Right forelimb (tissue), 1 donor: Measurements from ENCODE around the gene ADGRF1.
"Not testable (repeated sequence)": the region's sequence is repeated elsewhere in the genome, so short reads cannot be mapped to it uniquely, and the experiment has no call there.

Experiments used
- DNase-seq: peaks from one replicate; pipeline ENCODE4 v3.0.0-alpha.2; 2018

Gene ADGRF1

DNA sequence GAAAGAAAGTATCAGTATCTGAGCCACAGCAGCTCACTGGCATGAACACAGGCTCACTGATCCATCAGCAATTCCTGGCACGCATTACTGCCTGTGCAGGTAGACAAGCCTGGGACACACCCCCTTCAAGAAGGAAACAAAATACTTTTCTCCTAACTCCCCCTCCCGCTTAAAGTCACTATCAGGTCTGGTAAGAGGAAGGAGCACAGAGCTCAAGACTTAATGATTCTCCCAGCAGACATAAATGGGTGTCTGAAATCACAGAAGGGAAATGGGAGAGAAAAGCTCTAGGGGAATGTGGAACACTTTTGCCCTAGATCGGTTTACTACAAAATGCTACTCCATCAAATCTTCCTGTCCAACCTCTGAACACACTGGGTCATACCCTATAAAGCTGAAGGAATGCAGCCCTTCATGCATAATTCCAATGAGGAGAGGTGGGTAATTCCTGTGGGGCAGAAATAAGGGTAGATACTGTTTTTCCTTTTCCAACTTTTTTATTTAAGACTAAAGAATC, at the start of gene ADGRF1:
TSS of gene ADGRF1 (minus strand) at position 58 of the 517 bp plus-strand sequence. CDS start 13,271 bp downstream, outside the sequence.
- DNase-seq, result no peak

DNA sequence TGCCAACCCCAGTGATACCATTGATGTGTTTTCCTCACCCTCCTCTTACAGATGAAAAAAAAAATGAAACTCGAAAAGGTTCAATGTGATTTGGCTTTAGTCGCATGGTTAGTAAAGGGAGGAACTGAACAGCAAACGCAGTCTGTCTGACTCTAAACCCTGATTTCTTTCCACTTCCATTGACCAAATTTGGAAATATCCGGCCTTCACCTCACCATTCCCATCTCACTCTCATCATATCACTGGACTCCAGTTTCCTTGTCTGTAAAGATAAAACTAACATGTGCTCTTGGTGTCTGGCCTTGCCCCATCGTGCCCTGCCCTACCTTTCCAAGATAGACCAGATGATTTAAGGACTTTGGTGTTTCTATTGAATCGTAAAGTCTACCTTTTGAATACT, 48.7 kb upstream of the ADGRF1 start:
- no peak for DNase-seq

DNA sequence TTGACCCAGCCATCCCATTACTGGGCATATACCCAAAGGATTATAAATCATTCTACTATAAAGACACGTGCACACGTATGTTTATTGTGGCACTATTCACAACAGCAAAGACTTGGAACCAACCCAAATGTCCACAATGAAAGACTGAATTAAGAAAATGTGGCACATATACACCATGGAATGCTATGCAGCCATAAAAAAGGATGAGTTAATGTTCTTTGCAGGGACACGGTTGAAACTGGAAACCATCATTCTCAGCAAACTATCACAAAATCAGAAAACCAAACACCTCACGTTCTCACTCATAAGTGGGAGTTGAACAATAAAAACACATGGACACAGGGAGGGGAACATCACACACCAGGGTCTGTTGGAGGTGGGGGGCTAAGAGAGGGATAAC, 47.3 kb upstream of the ADGRF1 start:
- DNase-seq, result not testable (repeated sequence)

DNA sequence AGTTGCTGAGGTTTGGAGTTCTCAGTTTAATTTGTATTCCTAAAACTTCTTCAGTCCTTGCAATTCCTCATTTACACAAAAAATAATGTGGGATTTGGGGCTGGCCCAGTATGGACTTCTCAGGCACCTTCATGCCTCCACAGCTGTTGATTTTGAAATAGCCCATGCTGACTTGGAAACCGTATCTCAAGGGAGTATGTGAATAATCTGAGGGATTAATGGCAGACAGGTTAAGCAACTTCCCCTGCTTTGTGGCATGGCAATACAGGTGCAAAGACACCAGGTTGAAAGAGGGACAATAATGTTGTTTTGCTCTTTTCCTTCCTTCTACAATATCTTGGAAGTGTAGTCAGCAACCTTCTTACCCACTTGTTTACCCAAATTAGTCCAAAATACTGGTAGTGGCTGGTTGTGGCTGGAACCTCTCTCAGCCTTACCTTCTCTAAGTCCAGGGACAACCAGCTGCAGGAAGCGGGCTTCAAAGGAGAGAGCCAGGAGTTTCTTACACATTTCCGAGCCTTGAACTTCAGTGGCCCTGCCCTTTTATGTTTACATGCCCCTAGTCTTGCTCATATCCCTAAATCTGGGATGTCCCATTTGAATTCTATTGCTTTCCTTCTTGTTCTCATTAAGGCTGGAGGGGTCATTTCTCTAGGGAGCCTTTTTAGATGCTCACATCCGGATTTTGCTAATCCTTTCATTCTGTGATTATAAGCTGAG, 44.1 kb upstream of the ADGRF1 start:
- DNase-seq, result no peak

DNA sequence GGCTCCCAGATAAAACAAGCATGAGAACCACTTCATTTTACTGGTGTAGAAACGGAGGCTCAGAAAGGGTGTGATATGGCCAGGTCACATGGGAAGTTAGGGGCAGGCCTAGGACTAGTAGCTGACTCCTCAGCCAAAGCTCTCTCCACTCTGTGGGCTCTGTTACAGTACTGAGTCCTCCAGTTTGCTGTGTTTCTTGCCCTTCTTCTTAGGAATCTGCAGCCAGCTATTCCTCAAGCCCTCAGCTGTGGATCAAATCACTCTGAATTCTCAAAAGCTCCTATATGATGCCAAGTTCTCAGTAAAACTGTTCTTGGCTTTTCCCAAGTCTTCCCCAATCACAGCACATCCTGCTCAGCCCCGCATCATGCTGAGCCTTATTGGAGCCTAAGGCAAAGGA, 42.5 kb upstream of the ADGRF1 start:
- no peak for DNase-seq

DNA sequence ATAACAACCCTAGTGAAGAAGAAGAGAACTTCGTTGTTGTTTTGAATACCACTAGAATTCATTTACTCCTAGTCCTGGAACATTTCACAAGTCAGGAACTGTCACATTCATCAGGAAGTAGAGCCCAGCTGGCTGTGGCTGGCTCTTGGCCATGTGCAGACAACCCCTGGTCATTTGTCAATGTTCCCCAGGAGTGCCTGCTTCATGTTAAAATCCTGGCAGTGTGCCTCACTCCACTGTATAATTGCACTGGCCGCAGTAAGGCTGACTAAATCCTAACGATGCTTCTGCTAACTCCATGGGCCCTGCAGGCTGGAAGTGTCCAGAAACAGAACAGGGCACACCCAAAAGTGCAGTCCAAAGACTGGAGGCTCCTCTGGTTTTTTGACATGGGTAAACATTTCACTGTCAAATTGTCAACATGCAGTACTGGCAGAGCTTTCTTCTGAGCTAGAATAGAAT, 41.5 kb upstream of the ADGRF1 start:
- DNase-seq, result peak; percentile 83

DNA sequence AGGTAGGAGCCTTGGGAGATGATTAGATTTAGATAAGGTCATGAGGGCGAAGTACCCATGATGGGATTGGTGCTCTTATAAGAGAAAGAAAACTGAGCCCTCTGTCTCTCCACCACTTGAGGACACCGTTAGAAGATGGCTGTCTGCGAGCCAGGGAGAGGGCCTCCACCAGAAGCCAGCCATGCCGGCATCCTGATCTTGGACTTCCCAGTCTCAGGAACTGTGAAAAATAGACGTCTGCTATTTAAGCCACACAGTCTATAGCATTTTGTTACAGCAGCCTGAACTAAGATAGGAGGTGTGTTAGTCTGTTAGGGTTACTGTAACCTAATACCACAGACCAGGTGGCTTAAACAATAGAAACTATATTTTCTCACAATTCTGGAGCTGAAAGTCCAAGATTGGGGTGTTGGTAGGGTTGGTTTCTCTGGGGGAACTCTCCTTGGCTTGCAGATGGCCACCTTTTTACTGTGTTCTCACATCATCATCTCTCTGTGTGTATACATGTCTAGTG, 38.0 kb upstream of the ADGRF1 start:
- DNase-seq, result no peak

DNA sequence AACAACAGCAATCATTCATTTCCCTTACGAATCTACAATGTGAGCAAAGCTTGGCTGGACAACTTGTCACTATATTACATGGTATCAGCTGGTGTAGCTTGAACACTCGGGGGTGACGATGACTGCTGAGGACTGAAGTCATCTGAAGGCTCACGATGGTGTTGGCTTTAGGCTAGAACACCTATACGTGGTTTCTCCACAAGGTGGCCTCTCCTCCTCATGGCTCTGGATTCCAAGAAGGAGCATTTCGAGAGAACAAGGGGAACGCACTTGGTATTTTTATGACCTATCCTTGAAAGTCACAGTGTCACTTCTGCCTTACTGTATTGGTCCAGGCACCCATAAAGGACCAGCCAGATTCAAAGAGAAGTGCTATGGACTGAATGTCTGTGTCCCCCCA, 37.5 kb upstream of the ADGRF1 start:
- no peak for DNase-seq

DNA sequence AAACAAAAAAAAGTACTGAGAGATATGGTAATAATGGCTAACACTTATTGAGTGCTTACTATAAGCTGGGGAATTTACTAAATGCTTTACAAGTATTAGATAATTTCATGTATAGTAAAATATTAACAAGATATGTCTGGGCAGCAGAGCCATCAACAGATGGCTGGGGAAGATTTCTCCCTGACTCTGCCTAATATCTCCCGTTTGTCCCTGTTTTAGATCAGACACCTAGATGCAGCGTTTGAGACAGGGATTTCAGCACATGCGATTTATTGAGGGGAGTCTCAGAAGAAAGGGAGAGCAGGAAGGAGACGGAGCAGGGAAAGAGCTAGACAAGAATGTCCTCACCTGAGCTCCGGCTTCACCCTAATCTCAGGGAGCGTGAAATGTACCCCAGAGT, 36.9 kb upstream of the ADGRF1 start:
- no peak for DNase-seq

DNA sequence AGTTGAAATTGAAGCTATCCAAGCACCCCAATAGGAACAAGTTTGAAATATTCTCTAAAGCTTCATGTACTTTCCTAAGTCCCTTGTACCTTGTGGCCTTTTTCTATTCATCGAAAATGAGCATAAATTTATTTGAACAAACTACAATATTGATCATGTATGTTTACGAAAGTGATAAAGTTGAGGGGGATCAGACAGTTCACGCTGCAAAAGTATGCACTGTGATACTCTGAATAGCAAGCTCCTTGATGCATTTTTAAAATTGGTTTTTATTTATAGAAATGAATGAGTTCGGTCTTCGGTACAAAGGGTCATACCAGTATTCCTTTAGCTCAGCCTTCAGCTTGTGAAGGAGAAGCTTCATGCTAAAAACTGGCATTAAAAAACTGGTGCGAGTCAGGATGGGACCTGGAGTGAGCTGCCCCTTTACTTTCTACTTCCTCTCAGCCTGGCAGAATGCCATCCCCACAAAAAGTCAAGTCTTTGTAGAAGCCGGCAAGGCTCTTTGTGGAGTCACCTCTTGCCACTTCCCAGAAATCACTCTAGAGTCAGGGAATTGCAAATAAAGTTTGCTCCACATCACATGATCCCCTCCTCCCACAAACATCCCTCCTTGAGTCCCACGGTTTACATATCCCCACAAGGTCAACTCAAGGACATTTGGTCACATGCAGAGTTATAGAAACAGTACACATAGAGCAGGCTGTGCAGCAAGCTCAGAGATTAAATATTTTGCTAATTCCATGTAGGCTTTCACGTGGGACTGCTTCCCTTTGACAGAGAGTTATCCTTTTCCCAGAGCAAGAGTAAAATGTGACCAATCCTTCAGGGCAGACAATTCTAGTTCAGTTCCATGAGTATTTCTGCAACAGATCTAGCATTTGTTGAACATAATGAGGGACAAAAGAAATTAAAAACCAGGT, 34.6 kb upstream of the ADGRF1 start:
- DNase-seq, result no peak

DNA sequence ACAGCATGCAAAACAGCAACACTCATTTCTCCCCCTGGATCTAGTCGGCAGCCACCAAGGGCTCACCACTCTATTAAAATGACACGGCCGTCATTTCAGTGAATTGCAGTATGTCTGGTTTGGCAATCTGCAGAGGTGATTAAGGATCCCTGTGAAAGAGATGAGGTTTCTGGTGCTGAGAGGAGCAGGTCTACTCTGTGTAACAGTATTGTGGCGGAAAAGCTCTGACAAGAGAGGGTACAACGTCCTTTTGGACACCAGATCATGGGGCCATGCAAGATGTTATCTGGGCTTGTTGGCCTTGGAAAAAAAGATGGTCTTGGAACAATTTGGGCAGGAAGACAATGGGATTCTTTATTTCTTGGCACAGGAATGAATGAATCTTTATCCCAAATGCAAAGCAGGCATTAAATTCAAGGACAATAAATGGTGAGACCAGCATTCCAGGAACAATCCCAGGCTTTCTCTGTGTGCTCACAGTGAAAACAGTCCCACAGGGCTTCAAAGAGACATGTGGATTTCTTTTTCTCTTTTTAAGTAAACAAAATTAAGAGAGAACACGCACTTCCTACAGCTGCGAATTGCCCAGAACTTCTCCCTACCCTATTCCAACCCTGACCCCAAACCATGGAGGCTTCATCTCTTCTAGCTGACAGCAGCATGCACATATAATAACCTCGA, 33.7 kb upstream of the ADGRF1 start:
- no peak for DNase-seq

DNA sequence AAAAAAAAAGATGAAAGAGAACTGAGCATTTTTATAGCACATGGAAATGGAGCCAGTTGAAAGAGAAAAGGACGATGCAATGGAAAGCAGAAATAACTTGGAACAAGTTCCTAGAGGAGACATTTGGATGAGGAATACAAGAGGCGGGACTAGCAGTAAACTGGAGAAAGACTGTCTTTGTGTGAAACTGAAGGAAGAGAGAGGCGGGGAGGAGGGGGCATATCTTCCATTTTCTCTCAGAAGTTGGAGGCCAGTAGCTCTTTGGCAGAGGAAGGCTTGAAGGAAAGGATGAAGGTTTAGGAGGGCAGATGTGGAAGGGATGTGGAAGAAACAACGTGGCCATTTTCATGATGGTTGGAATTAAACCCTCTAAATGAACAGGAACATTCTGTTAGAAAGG, 33.0 kb upstream of the ADGRF1 start:
- no peak for DNase-seq

DNA sequence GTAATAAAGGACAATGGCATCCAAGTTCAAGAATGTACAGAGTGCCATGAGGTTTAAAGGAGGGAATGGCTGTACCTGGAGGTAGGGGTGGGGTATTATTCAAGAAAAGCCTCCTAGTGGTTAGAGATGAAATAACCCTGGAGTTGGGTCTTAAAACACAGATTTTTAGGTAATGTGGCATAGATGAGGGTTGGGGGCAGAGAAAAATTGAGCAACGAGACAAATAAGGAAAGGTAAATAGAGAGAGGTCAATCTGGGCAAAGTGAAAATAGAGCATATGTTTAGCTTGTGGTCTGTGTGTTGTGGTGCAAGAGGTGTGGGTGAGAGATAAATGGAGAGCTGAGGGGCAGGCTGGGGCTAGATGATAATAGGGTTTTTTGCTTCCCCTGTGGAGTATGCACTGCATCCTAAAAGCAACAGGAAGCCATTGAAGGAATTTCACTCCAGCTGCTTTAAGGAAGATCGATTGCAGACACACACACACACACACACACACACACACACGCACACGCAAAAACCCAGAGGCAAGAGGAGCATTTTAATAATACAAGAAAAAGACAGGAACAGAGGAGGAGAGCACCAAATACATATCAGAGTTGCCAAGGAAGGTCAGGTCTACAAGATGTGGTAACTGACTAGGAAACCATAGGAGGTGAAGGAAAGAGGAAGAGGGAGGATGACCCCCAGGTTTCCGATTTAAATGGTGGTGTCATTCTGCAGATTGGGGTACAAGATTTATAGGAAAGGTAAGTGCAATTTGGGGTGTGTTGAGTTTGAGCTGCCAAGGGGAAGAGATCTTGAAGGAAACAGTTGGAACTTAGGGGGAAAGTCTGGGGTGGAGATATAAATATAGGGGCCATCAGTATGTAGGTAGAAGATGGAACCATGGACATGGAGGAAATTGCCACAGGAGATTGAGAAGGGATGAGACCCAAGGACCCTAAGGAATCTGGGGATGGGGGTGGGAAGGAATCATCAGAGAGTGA, 31.3 kb upstream of the ADGRF1 start:
- no peak for DNase-seq

DNA sequence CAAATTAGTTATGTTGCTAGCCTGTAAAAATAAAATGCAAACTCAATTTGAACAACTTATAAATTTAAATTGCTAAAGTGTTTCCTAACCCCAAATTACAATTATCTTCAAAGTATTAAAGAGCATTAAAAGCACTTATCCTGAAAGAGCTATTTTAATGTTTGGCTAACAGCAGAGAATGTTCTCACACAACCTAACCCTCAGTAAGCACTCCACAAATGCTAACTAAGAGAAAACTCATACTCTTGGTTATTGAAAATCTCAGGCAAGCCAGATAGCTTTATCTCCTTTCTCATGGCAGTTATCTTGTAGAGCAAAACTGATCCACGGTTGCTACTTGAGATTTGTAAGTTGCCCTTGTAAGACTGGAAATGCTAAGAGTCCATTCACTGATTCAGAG, 30.5 kb upstream of the ADGRF1 start:
- no peak for DNase-seq

DNA sequence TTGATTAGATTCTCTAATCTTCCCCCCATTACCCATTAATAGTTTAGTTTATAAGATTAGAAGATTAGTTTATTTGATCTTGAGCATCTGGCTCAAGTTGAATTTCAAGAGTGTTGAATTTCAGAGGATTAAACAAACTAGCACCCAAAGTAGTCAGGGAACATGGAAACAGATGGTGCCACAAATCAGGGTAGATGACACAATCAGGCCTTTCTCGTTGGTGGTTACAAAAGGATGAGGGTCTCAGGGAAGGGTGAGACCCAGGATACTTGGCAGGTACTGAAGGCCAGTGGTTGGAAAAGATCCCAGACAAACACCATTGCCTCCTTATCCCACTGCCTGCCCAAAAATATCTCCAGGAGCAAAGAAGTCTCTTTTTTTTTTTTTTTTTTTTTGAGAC, 29.5 kb upstream of the ADGRF1 start:
- no peak for DNase-seq

DNA sequence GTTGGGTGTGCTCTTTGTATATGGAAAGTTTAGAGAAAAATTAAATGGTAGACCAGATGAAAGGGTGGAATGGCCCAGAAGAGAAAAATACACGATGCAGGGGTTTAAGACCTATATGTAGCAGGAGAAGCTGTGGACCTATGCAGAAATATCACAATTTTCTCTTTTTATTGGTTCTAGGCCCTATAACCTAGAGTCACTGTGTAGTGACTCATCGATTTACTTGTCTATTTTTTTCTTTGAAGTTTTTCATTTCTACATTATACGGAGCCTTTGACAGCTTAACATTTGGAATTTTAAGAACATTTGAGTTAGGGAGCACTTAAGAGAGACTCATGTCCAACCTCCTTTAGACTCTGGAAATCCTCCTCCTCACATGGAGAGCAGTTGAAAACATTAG, 28.3 kb upstream of the ADGRF1 start:
- DNase-seq, result no peak

DNA sequence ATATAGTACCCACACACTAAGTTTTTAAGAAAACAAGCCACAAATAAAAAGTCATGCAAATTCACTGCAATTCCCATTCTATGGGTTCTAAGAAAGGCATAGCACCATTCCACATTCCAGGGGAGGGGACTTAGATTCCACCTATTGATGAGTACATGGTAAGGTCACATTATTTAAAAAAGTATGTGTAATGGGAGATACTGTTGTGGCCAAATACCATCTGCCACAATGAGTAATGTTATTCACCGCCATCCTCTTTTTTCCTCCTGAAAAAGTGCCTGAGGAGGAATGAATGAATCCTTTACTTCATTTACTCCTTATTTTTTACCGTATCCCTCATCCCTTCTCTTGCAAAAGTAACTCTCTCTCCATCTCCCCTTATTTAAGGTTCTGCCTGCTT, 27.0 kb upstream of the ADGRF1 start:
- no peak for DNase-seq

DNA sequence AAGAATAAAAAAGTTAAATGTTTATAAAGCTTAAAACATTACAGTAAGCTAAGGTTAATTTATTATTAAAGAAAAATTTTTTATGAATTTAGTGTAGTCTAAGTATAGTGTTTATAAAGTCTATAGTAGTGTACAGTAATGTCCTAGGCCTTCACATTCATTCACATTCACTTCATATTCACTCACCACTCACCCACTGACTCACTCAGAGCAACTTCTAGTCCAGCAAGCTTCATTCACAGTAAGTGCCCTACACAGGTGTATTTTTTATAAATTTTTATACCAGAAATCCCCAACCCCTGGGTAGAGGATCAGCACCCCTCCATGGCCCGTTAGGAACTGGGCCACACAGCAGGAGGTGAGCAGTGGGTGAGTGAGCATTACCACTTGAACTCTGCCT, 24.3 kb upstream of the ADGRF1 start:
- DNase-seq, result no peak

DNA sequence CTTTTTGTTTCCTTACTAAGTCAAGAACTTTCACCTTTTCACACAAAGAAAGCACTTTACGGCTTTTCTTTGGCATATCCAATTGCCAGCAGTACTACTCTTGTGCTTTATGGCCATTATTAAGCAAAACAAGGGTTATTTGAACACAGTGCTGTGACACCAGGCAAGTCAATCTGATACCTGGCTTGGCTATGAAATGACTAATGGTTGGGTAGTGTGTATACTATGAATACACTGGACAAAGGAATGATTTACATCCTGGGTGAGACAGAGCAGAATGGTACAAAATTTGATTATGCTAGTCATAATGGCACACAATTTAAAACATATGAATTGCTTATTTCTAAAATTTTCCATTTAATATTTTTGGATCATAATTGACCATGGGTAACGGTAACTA, 22.1 kb upstream of the ADGRF1 start:
- no peak for DNase-seq

DNA sequence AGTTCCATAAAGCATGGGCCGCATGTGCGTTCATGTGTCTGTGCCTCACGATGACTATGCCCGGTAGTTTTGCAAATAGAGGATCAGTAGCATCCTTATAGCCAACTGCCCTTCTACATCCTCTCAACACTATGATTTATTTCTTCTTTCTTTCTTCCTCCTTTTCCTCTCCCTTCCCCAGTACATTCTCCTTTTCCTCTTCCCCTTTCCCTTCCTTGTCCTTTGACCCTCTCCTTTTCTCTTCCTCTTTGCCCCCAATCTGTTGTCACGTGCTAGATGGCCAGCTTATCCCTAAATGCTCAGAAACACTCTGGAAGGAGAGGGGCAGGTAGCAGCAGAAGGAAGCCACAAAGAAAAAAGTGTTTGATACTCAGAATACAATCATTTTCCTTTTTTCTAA, 20.2 kb upstream of the ADGRF1 start:
- DNase-seq, result no peak
